Cardiac muscle cell (in vitro differentiated cells and primary cell): ENCODE data around the gene HIVEP3. TPM values are rescaled to one million over a fixed set of nuclear protein-coding genes. Genes with fewer than 3 reads are reported as not detected.
A peak's percentile ranks its signal among the peaks of the same experiment; 100 is the strongest.

ENCODE experiments used
- DNase-seq, 2 donors: peaks; one replicate each; pipeline versions ENCODE4 v3.0.0 to v3.0.0-alpha.2; 2010 to 2017; ENCODE audit warnings: low read depth in 1 of 2, low spot score in 1 of 2
- H3K27ac ChIP-seq: fragments of 200-600 bp; sonication (generic); 2 replicates; pipeline ENCODE4 v1.5.1; 2016
- H3K27me3 ChIP-seq: fragments of 200-600 bp; sonication (generic); 2 replicates; pipeline ENCODE4 v1.6.0; 2016; ENCODE audit warnings: control low read depth
- H3K36me3 ChIP-seq: fragments of 200-600 bp; sonication (generic); 2 replicates; pipeline ENCODE4 v1.5.1; 2016; ENCODE audit warnings: control low read depth
- H3K4me1 ChIP-seq: fragments of 200-600 bp; sonication (generic); 2 replicates; pipeline ENCODE4 v1.8.1; 2017; ENCODE audit warnings: low read depth, mild to moderate bottlenecking, mixed run types
- H3K4me3 ChIP-seq: fragments of 200-600 bp; sonication (generic); 2 replicates; pipeline ENCODE4 v1.5.1; 2016; ENCODE audit warnings: mild to moderate bottlenecking
- H3K9me3 ChIP-seq: fragments of 200-600 bp; sonication (generic); 2 replicates; pipeline ENCODE4 v1.5.1; 2017; ENCODE audit warnings: low read depth, mild to moderate bottlenecking, control low read depth
- CTCF ChIP-seq: IDR thresholded peaks from 2 replicates; pipeline ENCODE4 v1.5.1; 2012; ENCODE audit warnings: low read depth, mild to moderate bottlenecking, low read length
- polyA plus RNA-seq: library from polyadenylated mRNA; unstranded; fragments of >200 nt; fragmentation: Nextera tagmentation; extraction: Ambion mirVana; gene quantifications from 2 replicates; pipeline ENCODE4 v1.2.1, GENCODE V29; 2016
- total RNA-seq: library from RNA; depleted of rRNA; stranded (reverse); fragments of >200 nt; gene quantifications from 2 replicates; pipeline ENCODE4 v1.2.3, GENCODE V29; 2016

The HIVEP3 gene
- total and polyA plus RNA-seq, 2 experiments from 2014 or later: 0.42 to 0.62 TPM

- no peaks in the 10 kb centered on the region for H3K36me3 ChIP-seq
- H3K27ac ChIP-seq: no peak overlapping the region
- H3K27me3 ChIP-seq: no peaks in the 10 kb centered on the region
- peak in 1 of 2 donors; percentile 93 for DNase-seq
- TF ChIP-seq CTCF: no peak
- H3K4me3 ChIP-seq: no peak overlapping the region
- peaks cover 2% of the 10 kb centered on the region for H3K9me3 ChIP-seq
- no peaks in the 10 kb centered on the region for H3K4me1 ChIP-seq
Measured at GRCh38 chr1:41758904-41759548, 159.7 kb downstream of the HIVEP3 start.

DNA sequence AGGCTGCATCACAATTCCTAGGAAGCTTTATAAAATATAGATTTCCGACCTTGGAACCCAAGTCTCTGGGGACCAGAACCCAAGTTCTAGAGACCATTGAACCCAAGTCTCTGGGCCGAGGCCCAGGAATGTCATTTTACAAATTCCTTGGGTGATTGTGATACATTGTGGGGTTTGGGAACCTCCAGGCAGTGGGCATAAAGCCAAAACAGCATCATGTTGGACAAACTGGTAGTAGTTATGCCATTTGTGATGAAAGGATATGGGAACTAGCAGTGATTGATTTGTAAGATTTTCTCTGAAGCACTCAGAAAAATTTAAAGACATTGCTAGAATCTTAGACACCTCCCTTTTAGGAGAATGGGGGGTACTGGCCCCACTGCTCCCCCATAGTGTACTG is 160.2 kb downstream of the HIVEP3 start:
- H3K36me3 ChIP-seq: no peaks in the 10 kb centered on the region
- peak in 1 of 2 donors; percentile 71 for DNase-seq
- no peaks in the 10 kb centered on the region for H3K4me1 ChIP-seq
- H3K27ac ChIP-seq: no peak overlapping the region
- no peak overlapping the region for H3K4me3 ChIP-seq
- H3K9me3 ChIP-seq: peaks cover 2% of the 10 kb centered on the region
- TF ChIP-seq CTCF: no peak
- H3K27me3 ChIP-seq: no peaks in the 10 kb centered on the region

GRCh38 chr1:41754540-41754939 is 164.2 kb downstream of the HIVEP3 start:
- H3K4me3 ChIP-seq: no peak overlapping the region
- H3K4me1 ChIP-seq: peaks cover 5% of the 10 kb centered on the region
- TF ChIP-seq CTCF: peak; percentile 2
- DNase-seq: no peak
- peaks cover 2% of the 10 kb centered on the region for H3K9me3 ChIP-seq
- no peak overlapping the region for H3K27ac ChIP-seq
- no peaks in the 10 kb centered on the region for H3K36me3 ChIP-seq
- H3K27me3 ChIP-seq: no peaks in the 10 kb centered on the region

DNA sequence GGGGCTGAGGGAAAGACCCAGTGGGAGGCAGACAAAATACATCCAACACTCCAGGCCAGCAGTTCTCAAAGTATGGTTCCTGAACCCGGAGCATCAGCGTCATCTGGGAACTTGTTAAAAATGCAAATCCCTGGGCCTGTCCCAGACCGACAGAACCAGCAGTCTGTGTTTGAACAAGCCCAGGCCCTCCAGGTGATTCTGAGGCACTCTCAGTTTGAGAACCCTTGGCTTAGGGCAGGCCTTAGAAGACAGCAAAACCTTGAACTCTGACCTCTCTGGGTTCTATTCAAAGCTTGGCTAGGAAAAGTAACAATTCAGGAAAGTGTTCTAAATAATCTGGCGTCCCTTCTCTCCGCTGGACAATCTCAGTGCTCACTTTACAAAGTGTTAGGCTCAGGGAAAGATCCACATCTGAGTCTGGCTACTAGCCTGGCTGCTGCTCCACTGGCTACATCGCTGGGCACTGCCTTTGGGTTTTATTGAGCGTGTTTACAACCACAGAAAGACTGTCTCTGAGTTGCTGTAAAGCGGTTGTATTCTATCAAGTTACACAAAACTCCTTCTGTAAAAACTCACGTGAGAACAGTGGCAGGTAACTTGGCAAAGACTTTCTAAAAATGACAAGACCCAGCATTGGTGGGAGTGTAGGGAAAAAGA is 166.1 kb downstream of the HIVEP3 start:
- no peak overlapping the region for H3K27ac ChIP-seq
- TF ChIP-seq CTCF: no peak

GRCh38 chr1:41751804-41752513 is 166.8 kb downstream of the HIVEP3 start:
- TF ChIP-seq CTCF: no peak
- no peaks in the 10 kb centered on the region for H3K27me3 ChIP-seq
- H3K36me3 ChIP-seq: no peaks in the 10 kb centered on the region
- peaks cover 2% of the 10 kb centered on the region for H3K9me3 ChIP-seq
- peaks cover 5% of the 10 kb centered on the region for H3K4me1 ChIP-seq
- peak in 1 of 2 donors; percentile 65 for DNase-seq
- H3K27ac ChIP-seq: no peak overlapping the region
- H3K4me3 ChIP-seq: no peak overlapping the region

More for the DNA sequence above, 166.1 kb downstream of the HIVEP3 start:
- H3K4me1 ChIP-seq: peaks cover 5% of the 10 kb centered on the region
- H3K4me3 ChIP-seq: no peak overlapping the region
- peaks cover 2% of the 10 kb centered on the region for H3K9me3 ChIP-seq
- no peaks in the 10 kb centered on the region for H3K27me3 ChIP-seq
- no peaks in the 10 kb centered on the region for H3K36me3 ChIP-seq
- no peak for DNase-seq
